Measurements from ENCODE around the gene WFDC11.
"Not testable (repeated sequence)": the region's sequence is repeated elsewhere in the genome, so short reads cannot be mapped to it uniquely, and the experiment has no call there.

Gene WFDC11

DNA sequence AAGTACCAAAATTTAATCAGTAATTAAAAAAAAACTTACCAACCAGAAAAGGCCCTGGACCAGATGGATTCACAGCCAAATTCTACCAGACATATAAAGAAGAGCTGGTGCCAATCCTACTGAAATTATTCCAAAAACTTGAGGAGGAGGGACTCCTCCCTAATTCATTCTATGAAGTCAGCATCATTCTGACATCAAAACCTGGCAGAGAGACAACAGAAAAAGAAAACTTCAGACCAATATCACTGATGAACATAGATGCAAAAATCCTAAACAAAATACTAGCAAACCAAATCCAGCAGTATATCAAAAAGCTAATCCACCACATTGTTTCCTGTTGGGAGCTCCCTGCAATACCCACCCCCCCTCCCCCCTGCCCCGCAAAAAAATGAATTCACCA, at the start of gene WFDC11:
WFDC11 (minus strand) TSS at position 101 of the 400 bp plus-strand sequence. CDS start 19,639 bp downstream, outside the sequence.
- TF ChIP-seq CTCF (IDR thresholded peaks at IDR 0.05; ENCODE audit: borderline replicate concordance, extremely low read depth, low read length, poor library complexity, severe bottlenecking) = no peak
- no peak for TF ChIP-seq EZH2 (IDR thresholded peaks at IDR 0.05; ENCODE audit: borderline replicate concordance, low read depth, low read length, severe bottlenecking)
- Histone ChIP-seq H3K79me2 (ENCODE audit: insufficient read depth, low read length) (no peaks in the 10 kb centered on the region), H3K9ac (ENCODE audit: low read depth, low read length) (no peak within 1 kb of the TSS), H3K4me1 (ENCODE audit: insufficient read depth, low read length) (no peaks in the 10 kb centered on the region), H3K27ac (ENCODE audit: low read length) (no peak within 1 kb of the TSS), H3K4me2 (ENCODE audit: insufficient read depth, low read length) (no peak within 1 kb of the TSS), H2AFZ (ENCODE audit: low read depth, low read length) (no peak within 1 kb of the TSS), H3K9me3 (ENCODE audit: insufficient read depth, low read length, severe bottlenecking) (no peaks in the 10 kb centered on the region), H3K27me3 (ENCODE audit: insufficient read depth, low read length, poor library complexity) (peaks cover 15% of the 10 kb centered on the region), H3K36me3 (ENCODE audit: insufficient read depth, low read length) (no peaks in the 10 kb centered on the region), H4K20me1 (ENCODE audit: insufficient read depth, low read length) (no peaks in the 10 kb centered on the region), H3K4me3 (ENCODE audit: low read depth in 1 of 2, low read length in 2 of 2) (no peak within 1 kb of the TSS)
- no peak for ATAC-seq (ENCODE audit: insufficient read depth, low read depth)
- no peak for DNase-seq

DNA sequence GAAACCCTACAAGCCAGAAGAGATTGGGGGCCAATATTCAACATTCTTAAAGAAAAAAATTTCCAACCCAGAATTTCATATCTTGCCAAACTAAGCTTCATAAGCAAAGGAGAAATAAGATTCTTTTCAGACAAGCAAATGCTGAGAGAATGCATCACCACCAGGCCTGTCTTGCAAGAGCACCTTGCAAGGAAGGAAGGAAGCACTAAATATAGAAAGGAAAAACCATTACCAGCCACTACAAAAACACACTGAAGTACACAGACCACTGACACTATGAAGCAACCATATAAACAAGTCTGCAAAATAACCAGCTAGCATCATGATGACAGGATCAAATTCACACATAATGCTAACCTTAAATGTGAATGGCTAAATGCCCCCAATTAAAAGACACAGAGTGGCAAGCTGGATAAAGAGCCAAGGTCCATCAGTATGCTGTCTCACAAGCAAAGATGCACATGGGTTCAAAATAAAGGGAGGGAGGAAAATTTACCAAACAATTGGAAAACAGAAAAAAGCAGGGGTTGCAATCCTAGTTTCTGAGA, 46.2 kb upstream of the WFDC11 start:
- not testable (repeated sequence) for H3K27ac ChIP-seq (ENCODE audit: low read length); H3K9me3 ChIP-seq (ENCODE audit: insufficient read depth, low read length, severe bottlenecking); H3K9ac ChIP-seq (ENCODE audit: low read depth, low read length)

DNA sequence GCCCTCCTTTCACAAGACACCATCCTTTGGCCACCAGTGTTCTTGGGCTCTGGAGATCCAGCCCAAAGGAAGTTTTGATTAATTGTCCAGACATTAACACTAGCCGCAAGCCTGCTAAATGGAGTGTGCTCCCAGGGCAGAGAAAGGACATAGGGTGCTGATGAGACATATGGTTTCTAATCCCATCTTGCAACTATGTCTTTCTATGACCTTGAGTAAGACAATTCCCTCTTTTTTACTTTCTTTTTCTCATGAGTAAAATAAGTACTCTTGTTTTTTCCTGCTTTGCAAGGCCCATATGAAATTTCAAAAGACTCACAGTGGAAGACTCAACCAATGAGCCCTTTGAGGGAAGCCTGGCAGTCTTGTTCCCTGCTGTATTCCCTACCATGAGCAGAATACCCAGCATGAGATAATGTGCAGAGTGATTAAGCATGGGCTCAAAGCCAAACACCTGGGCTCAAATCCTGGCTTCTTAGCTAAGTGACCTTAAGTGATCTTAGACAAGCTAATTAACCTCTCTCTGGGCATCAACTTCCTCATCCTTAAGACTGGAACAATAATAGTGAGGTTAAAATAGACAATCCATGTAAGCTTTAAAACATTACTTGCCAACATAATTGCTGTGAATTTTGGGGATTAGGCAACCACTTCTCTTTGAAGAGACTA, 35.1 kb upstream of the WFDC11 start, which contains the start of gene WFDC10B:
WFDC10B (minus strand) TSS at position 51 of the 669 bp plus-strand sequence. CDS start 19,027 bp downstream, outside the sequence.
- no peak within 1 kb of the TSS for H2AFZ ChIP-seq (ENCODE audit: low read depth, low read length)
- no peaks in the 10 kb centered on the region for H3K79me2 ChIP-seq (ENCODE audit: insufficient read depth, low read length)
- no peak within 1 kb of the TSS for H3K9ac ChIP-seq (ENCODE audit: low read depth, low read length)
- H3K27ac ChIP-seq (ENCODE audit: low read length) = no peak within 1 kb of the TSS
- no peak for TF ChIP-seq EZH2 (IDR thresholded peaks at IDR 0.05; ENCODE audit: borderline replicate concordance, low read depth, low read length, severe bottlenecking)
- no peak for TF ChIP-seq CTCF (IDR thresholded peaks at IDR 0.05; ENCODE audit: borderline replicate concordance, extremely low read depth, low read length, poor library complexity, severe bottlenecking)
- peaks cover 12% of the 10 kb centered on the region for H3K27me3 ChIP-seq (ENCODE audit: insufficient read depth, low read length, poor library complexity)
- DNase-seq (no peak), ATAC-seq (ENCODE audit: insufficient read depth, low read depth) (no peak)
- H3K4me2 ChIP-seq (ENCODE audit: insufficient read depth, low read length) = no peak within 1 kb of the TSS
- no peak within 1 kb of the TSS for H3K4me3 ChIP-seq (ENCODE audit: low read depth in 1 of 2, low read length in 2 of 2)
- H3K4me1 ChIP-seq (ENCODE audit: insufficient read depth, low read length) = no peaks in the 10 kb centered on the region
- H3K36me3 ChIP-seq (ENCODE audit: insufficient read depth, low read length) = no peaks in the 10 kb centered on the region
- H4K20me1 ChIP-seq (ENCODE audit: insufficient read depth, low read length) = no peaks in the 10 kb centered on the region
- no peaks in the 10 kb centered on the region for H3K9me3 ChIP-seq (ENCODE audit: insufficient read depth, low read length, severe bottlenecking)

More for the DNA sequence above, 46.2 kb upstream of the WFDC11 start:
- not testable (repeated sequence) for DNase-seq; H4K20me1 ChIP-seq (ENCODE audit: insufficient read depth, low read length); H3K4me3 ChIP-seq (ENCODE audit: low read depth in 1 of 2, low read length in 2 of 2); ATAC-seq (ENCODE audit: insufficient read depth, low read depth); H2AFZ ChIP-seq (ENCODE audit: low read depth, low read length); H3K4me2 ChIP-seq (ENCODE audit: insufficient read depth, low read length); H3K36me3 ChIP-seq (ENCODE audit: insufficient read depth, low read length); H3K27me3 ChIP-seq (ENCODE audit: insufficient read depth, low read length, poor library complexity); H3K79me2 ChIP-seq (ENCODE audit: insufficient read depth, low read length); H3K4me1 ChIP-seq (ENCODE audit: insufficient read depth, low read length)

- H3K27ac ChIP-seq (ENCODE audit: low read length) = no peak within 1 kb of the TSS
- ATAC-seq (ENCODE audit: insufficient read depth, low read depth) (no peak), DNase-seq (no peak)
- H3K36me3 ChIP-seq (ENCODE audit: insufficient read depth, low read length) = no peaks in the 10 kb centered on the region
- no peak within 1 kb of the TSS for H3K9ac ChIP-seq (ENCODE audit: low read depth, low read length)
- no peak within 1 kb of the TSS for H3K4me3 ChIP-seq (ENCODE audit: low read depth in 1 of 2, low read length in 2 of 2)
- no peaks in the 10 kb centered on the region for H4K20me1 ChIP-seq (ENCODE audit: insufficient read depth, low read length)
- no peaks in the 10 kb centered on the region for H3K79me2 ChIP-seq (ENCODE audit: insufficient read depth, low read length)
- peaks cover 15% of the 10 kb centered on the region for H3K27me3 ChIP-seq (ENCODE audit: insufficient read depth, low read length, poor library complexity)
- H2AFZ ChIP-seq (ENCODE audit: low read depth, low read length) = no peak within 1 kb of the TSS
- TF ChIP-seq EZH2 (IDR thresholded peaks at IDR 0.05; ENCODE audit: borderline replicate concordance, low read depth, low read length, severe bottlenecking) = no peak
- no peak for TF ChIP-seq CTCF (IDR thresholded peaks at IDR 0.05; ENCODE audit: borderline replicate concordance, extremely low read depth, low read length, poor library complexity, severe bottlenecking)
- no peaks in the 10 kb centered on the region for H3K4me1 ChIP-seq (ENCODE audit: insufficient read depth, low read length)
- H3K4me2 ChIP-seq (ENCODE audit: insufficient read depth, low read length) = no peak within 1 kb of the TSS
- no peaks in the 10 kb centered on the region for H3K9me3 ChIP-seq (ENCODE audit: insufficient read depth, low read length, severe bottlenecking)
Observed at GRCh38 chr20:45701873-45702272, 31.8 kb upstream of the WFDC11 start, which contains the start of gene WFDC13. Gene WFDC13 (plus strand): TSS chr20:45702038. CDS start chr20:45702124, 86 bp downstream.
